Measurements from ENCODE around the gene NELL1. TPM values are rescaled to one million over a fixed set of nuclear protein-coding genes. Genes with fewer than 3 reads are reported as not detected.

The NELL1 gene
- total RNA-seq, 3 donors from 2014 or later (not counting 1 experiment from before 2014, with no cell fraction given), result not detected

- intact Hi-C loops (cut with micrococcal nuclease), result no loop called here
- no peaks in the 10 kb centered on the region for H3K27me3 ChIP-seq (ENCODE audit: control insufficient read depth, insufficient read depth, low read length)
- H3K27ac ChIP-seq (ENCODE audit: low read length), result no peak overlapping the region
- H3K36me3 ChIP-seq (ENCODE audit: control insufficient read depth, insufficient read depth, low read length), result no peaks in the 10 kb centered on the region
- WGBS (ENCODE audit: insufficient coverage), result 74% methylated on average over 3 of the region's 3 CpGs
- H3K4me1 ChIP-seq (ENCODE audit: control insufficient read depth, insufficient read depth, low read length), result no peaks in the 10 kb centered on the region
- no peak overlapping the region for H3K4me3 ChIP-seq (ENCODE audit: low read length)
- DNase-seq (no peak), ATAC-seq (no peak)
- Mint-ChIP-seq H3K27me3 (ENCODE audit: low read depth in 2 of 2) (no peaks in the 10 kb centered on the region), H3K4me1 (no peaks in the 10 kb centered on the region), H3K4me3 (no peak overlapping the region), H3K36me3 (peaks cover 6% of the 10 kb centered on the region), H3K27ac (no peak overlapping the region), H3K9me3 (peaks cover 2 to 11% of the 10 kb centered on the region in 2 donors)
- TF ChIP-seq CTCF (IDR thresholded peaks at IDR 0.05), result no peak
- no peaks in the 10 kb centered on the region for H3K9me3 ChIP-seq (ENCODE audit: control insufficient read depth, insufficient read depth, low read length)
Measured at GRCh38 chr11:21514316-21514715, 844.9 kb downstream of the NELL1 start.

- Mint-ChIP-seq H3K9me3 (peaks cover 7 to 14% of the 10 kb centered on the region in 2 donors), H3K27ac (no peak overlapping the region), H3K4me3 (no peak overlapping the region), H3K4me1 (no peaks in the 10 kb centered on the region), H3K27me3 (ENCODE audit: low read depth in 2 of 2) (no peaks in the 10 kb centered on the region), H3K36me3 (peaks cover under 1% of the 10 kb centered on the region)
- no peaks in the 10 kb centered on the region for H3K4me1 ChIP-seq (ENCODE audit: control insufficient read depth, insufficient read depth, low read length)
- no peaks in the 10 kb centered on the region for H3K9me3 ChIP-seq (ENCODE audit: control insufficient read depth, insufficient read depth, low read length)
- no peak for ATAC-seq
- H3K36me3 ChIP-seq (ENCODE audit: control insufficient read depth, insufficient read depth, low read length), result no peaks in the 10 kb centered on the region
- 82% methylated on average over 1 of the region's 1 CpG for WGBS (ENCODE audit: insufficient coverage)
- TF ChIP-seq CTCF (IDR thresholded peaks at IDR 0.05), result no peak
- intact Hi-C loops (cut with micrococcal nuclease), result no loop called here
- H3K4me3 ChIP-seq (ENCODE audit: low read length), result no peak overlapping the region
- no peak for DNase-seq
- no peak overlapping the region for H3K27ac ChIP-seq (ENCODE audit: low read length)
- no peaks in the 10 kb centered on the region for H3K27me3 ChIP-seq (ENCODE audit: control insufficient read depth, insufficient read depth, low read length)
Measured at GRCh38 chr11:21520244-21520643, 850.9 kb downstream of the NELL1 start.

- no peak for TF ChIP-seq CTCF (IDR thresholded peaks at IDR 0.05)
- H3K27ac Mint-ChIP-seq, result no peak overlapping the region
- no peaks in the 10 kb centered on the region for H3K27me3 ChIP-seq (ENCODE audit: control insufficient read depth, insufficient read depth, low read length)
- peaks cover 4% of the 10 kb centered on the region for H3K9me3 ChIP-seq (ENCODE audit: control insufficient read depth, insufficient read depth, low read length)
- H3K4me1 Mint-ChIP-seq, result no peaks in the 10 kb centered on the region
- no peak overlapping the region for H3K4me3 Mint-ChIP-seq
- H3K4me1 ChIP-seq (ENCODE audit: control insufficient read depth, insufficient read depth, low read length), result no peaks in the 10 kb centered on the region
- no peak overlapping the region for H3K4me3 ChIP-seq (ENCODE audit: low read length)
- no peak overlapping the region for H3K27ac ChIP-seq (ENCODE audit: low read length)
- WGBS (ENCODE audit: insufficient coverage), result 67% methylated on average over 1 of the region's 1 CpG
- H3K36me3 ChIP-seq (ENCODE audit: control insufficient read depth, insufficient read depth, low read length), result no peaks in the 10 kb centered on the region
- peaks cover 8 to 15% of the 10 kb centered on the region in 2 donors for H3K9me3 Mint-ChIP-seq
- no peaks in the 10 kb centered on the region for H3K27me3 Mint-ChIP-seq (ENCODE audit: low read depth in 2 of 2)
- DNase-seq, result no peak
- no peaks in the 10 kb centered on the region for H3K36me3 Mint-ChIP-seq
- no peak for ATAC-seq
- intact Hi-C loops (cut with micrococcal nuclease), result no loop called here
Measured at GRCh38 chr11:21529187-21529586, 859.8 kb downstream of the NELL1 start.

DNA sequence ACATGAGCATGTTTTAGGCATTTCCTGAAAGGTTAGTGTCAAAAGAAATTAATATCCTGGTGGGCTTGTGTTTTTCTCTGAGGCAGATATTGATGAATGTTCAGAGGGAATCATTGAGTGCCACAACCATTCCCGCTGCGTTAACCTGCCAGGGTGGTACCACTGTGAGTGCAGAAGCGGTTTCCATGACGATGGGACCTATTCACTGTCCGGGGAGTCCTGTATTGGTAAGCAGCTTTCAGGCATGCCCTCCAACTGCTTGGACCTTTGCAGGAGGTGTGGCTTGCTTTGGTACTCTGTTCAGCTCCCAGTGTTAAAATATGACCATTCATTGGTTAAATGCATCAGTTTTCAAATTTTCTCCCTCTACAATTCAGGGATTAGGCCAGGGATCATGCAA lies 864.9 kb downstream of the NELL1 start:
- DNase-seq, result no peak
- WGBS (ENCODE audit: insufficient coverage), result 85% methylated on average over 5 of the region's 5 CpGs
- Histone ChIP-seq H3K27me3 (ENCODE audit: control insufficient read depth, insufficient read depth, low read length) (no peaks in the 10 kb centered on the region), H3K36me3 (ENCODE audit: control insufficient read depth, insufficient read depth, low read length) (no peaks in the 10 kb centered on the region), H3K4me1 (ENCODE audit: control insufficient read depth, insufficient read depth, low read length) (no peaks in the 10 kb centered on the region), H3K4me3 (ENCODE audit: low read length) (no peak overlapping the region), H3K27ac (ENCODE audit: low read length) (no peak overlapping the region), H3K9me3 (ENCODE audit: control insufficient read depth, insufficient read depth, low read length) (no peaks in the 10 kb centered on the region)
- Mint-ChIP-seq H3K36me3 (no peaks in the 10 kb centered on the region), H3K27me3 (ENCODE audit: low read depth in 2 of 2) (no peaks in the 10 kb centered on the region), H3K27ac (no peak overlapping the region), H3K4me1 (no peaks in the 10 kb centered on the region), H3K4me3 (no peak overlapping the region), H3K9me3 (peaks cover 0 to 17% of the 10 kb centered on the region in 2 donors)
- no peak for TF ChIP-seq CTCF (IDR thresholded peaks at IDR 0.05)
- intact Hi-C loops (cut with micrococcal nuclease), result no loop called here
- no peak for ATAC-seq

All from natural killer cell (primary cell).